ENCODE measurements around the gene OR1K1.

GRCh38 chr9:122816163-122816867 is 16.4 kb downstream of the OR1K1 start:
- no peak for TF ChIP-seq REST (IDR thresholded peaks at IDR 0.05; ENCODE audit: insufficient read depth in 1 of 2, low read depth in 2 of 2, low read length in 2 of 2)
- no peak for TF ChIP-seq SIN3A (IDR thresholded peaks at IDR 0.05; ENCODE audit: borderline replicate concordance, insufficient read depth, low read length)
- no peak for TF ChIP-seq TAF1 (IDR thresholded peaks at IDR 0.05; ENCODE audit: borderline replicate concordance, insufficient read depth, low read length)
- no peak for TF ChIP-seq POLR2AphosphoS5 (IDR thresholded peaks at IDR 0.05; ENCODE audit: low read depth, low read length)

Data from PFSK-1 (cell line).